ENCODE results near the gene VPS13D.
"Not testable (repeated sequence)": the region's sequence is repeated elsewhere in the genome, so short reads cannot be mapped to it uniquely, and the experiment has no call there.

VPS13D gene

DNA sequence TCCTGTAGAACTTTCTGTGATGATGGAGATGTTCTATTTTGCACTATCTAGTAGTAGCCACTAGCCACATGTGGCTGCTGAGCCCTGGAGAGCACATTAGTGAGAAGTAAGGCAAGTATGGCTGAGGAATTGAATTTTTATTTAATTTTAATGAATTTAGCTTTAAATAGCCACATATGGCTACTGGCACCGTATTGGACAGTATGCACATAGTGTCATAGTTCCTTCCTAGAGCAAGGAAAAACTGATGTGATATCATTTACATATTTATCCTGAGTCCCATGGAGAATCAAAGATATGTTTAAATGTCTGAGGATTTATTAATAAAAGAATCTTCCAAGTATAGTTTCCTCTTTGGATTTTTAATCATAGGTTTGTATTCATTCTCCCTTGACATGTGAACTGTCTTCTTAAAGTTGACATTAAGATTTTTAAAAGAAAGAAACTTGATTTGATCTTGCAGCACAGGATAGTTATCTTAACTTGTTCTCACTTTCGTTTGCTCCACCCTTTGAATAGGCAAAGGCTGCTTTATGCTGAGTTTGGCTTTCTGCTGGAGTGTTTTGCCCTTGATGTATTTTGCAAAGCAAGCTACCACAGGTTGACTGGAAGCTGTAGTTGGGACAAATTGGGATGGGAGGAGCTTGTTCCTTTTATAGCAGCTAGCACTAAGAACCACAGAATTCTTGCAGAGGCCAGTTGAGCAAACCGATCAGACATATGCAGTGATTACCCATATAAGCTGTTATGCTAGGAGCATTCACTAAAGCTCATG lies 129.7 kb downstream of the VPS13D start:
- in situ Hi-C loops (cut with HindIII; ENCODE audit: low sequenced_read_pairs), result no loop called here

DNA sequence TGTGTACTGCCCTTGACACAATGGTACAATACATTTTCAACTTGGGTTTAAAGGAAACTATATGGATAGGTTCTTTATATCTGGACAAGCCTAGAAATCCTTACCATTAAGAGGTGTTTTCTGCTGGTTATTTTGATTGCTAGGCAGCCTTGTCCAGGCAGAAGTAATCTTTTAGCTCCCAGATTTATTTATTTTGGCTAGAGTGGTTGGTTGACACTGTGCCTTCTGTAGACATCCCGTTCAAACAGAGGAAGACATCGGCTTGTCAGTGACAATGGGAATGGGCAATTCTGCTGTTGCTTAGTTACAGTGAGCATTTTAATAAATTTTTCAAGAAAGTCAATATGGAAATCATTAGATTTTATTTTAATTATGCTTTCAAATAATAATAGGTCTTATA lies 138.8 kb downstream of the VPS13D start:
- in situ Hi-C loops (cut with HindIII; ENCODE audit: low sequenced_read_pairs), result no loop called here

DNA sequence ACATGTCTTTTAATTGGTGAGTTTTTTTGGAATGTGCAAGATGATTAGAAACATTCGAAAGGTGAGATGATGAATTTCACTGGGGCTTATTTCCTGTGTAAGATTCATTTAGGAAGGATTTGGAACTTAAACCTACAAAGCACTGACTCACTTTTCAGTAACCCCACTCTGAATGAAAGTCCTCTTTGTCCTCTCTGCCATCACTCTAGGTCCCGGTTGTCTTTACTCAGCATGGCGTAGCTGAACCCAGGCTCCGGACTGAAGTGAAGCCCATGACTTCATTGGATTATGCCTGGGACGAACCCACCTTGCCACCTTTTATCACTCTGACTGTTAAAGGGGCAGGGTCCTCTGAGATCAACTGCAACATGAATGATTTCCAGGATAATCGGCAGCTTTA lies 139.4 kb downstream of the VPS13D start:
- in situ Hi-C loops (cut with HindIII; ENCODE audit: low sequenced_read_pairs), result no loop called here

DNA sequence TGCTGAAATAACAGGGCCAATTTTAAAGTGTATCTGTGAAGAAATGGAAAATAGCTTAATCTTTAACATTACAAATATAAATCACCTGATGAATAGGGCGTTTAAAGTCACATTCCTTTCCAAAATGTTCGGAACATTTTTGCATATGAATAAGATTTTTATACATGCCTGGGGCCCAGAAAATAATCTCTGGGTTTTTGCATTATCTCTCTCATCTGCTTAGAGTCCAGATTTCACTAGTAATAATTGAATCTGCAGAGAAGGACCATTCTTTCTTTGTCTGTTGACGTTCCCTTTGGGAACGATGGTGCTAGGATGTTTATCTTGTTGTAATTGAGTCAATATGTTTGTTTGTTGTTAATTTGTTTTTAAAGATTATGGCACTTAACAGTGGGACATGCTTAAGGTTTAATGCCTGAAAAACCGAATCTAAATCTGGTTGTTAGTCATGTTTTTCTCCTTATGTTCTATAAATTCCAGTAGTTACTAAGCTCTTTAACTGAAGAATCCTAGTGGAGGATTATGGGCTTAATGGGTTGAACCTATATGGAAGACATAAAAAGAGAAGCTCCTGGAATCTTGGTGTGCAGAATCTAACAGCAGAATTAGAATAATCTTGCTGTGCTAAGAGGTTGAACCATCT lies 140.6 kb downstream of the VPS13D start:
- in situ Hi-C loops (cut with HindIII; ENCODE audit: low sequenced_read_pairs), result no loop called here

DNA sequence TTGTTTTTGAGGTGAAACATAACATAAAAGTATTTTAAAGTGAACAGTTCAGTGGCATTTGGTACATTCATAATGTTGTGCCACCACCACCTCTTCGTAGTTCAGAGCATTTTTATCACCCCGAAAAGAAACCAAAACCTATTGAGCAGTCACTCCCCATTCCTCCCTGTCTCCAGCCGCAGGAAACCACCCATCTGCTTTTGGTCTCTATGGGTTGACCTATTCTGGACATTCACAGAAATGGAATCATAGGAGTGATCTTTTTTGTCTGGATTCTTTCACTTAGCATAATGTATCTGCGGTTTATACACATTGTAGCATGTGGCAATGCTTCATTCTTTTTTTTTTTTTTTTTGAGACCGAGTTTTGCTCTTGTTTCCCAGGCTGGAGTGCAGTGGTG lies 141.2 kb downstream of the VPS13D start:
- in situ Hi-C loops (cut with HindIII; ENCODE audit: low sequenced_read_pairs), result no loop called here

DNA sequence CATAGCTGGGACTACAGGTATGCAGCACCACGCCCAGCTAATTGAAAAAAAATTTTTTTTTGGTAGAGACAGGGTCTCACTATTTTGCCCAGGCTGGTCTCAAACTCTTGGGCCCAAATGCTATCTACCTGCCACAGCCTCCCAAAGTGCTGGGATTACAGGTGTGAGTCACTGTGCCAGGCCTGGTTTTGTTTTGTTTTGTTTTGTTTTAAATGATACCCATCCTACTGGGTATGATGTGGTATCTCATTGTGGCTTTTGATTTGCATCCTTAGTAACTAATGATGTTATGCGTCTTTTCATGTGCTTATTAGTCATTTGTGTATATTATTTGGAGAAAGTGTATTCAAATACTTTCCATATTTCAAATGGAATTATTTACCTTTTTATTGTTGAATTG lies 142.3 kb downstream of the VPS13D start:
- in situ Hi-C loops (cut with HindIII; ENCODE audit: low sequenced_read_pairs), result no loop called here

DNA sequence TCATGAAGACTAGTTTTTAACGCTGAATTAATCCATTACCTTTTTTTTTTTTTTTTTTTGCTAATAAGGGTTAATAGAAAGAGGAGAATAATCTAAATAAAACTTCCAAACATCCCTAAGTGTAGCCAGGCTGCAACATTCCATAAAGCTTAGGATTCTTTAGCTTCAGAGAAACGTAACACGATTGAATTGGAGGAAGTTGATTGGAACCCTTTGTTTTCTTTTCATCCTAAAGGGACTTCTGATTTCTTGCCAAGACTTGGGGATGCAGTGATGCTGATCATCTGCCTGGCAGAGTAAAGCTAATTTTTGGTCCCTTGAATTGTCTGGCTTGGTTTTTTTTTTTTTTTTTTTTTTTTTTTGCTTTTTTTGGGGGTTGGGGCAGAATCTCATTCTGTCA lies 142.9 kb downstream of the VPS13D start:
- in situ Hi-C loops (cut with HindIII; ENCODE audit: low sequenced_read_pairs), result no loop called here

DNA sequence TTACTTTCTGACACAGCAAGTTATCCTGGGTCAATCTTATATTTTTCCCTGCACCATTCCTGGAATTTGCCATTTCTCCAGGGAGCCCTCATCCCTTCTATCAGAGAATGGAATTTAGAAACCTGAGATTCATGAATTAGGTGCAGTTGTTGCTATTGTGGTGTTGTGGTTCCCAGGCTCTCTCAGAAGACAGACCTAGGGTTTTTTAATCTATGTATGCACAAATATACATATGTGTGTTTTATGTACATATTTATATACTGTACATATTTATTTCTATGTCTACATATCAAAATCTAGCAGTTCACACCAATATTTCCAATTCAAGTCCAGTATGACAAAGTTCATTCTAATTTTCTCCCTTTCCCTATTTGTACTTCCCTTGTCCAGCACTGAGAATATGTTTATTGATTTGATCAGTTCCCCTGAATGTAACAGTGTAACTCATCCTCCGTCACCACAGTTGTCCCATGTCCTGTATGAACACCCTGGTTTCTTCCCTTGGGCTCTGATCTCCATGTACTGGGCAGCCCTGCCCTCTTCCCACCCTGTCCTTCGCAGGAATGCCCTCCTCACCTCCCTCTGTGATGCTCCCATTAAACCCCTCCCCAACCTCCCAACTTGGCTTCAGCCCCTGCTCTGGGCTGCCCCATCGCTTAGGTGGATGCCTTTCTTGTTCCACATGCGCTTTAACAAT lies 145.5 kb downstream of the VPS13D start:
- in situ Hi-C loops (cut with HindIII; ENCODE audit: low sequenced_read_pairs), result no loop called here

DNA sequence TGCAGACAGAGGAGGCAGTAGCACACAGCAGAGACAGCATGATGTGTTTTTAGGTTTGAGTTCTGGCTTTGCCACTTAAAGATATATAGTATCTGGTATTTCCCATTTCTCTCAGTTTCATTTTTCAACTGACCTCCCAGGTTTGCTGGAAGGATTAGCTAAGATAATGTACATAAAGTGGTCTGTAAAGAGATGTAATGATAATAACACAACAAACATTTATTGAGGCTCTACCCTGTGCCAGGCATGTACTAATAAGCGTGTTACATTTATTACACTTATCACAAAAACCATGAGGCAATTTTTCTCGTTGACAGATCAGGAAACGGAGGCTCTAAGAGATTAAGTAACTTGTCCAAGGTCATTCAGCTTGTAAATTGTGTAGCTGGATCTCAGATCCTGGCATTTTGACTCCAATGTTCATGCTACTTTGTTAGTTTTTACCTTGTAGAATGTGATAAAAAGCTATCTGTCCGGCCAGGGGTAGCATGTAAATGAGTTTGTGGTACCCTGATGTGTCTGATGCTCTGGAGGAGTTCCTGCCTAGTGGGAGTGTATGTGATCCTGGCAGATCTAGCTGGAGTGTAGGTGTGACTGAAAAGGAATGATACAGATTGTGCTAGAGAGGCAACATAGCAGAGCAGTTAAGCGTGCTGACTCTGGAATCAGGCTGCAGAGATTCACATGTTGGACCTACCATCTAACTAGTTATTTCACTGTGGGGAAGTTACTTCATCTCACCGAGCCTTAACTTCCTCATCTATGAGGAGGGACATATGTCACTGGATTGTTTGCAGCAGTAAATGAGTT lies 146.6 kb downstream of the VPS13D start:
- in situ Hi-C loops (cut with HindIII; ENCODE audit: low sequenced_read_pairs), result no loop called here

DNA sequence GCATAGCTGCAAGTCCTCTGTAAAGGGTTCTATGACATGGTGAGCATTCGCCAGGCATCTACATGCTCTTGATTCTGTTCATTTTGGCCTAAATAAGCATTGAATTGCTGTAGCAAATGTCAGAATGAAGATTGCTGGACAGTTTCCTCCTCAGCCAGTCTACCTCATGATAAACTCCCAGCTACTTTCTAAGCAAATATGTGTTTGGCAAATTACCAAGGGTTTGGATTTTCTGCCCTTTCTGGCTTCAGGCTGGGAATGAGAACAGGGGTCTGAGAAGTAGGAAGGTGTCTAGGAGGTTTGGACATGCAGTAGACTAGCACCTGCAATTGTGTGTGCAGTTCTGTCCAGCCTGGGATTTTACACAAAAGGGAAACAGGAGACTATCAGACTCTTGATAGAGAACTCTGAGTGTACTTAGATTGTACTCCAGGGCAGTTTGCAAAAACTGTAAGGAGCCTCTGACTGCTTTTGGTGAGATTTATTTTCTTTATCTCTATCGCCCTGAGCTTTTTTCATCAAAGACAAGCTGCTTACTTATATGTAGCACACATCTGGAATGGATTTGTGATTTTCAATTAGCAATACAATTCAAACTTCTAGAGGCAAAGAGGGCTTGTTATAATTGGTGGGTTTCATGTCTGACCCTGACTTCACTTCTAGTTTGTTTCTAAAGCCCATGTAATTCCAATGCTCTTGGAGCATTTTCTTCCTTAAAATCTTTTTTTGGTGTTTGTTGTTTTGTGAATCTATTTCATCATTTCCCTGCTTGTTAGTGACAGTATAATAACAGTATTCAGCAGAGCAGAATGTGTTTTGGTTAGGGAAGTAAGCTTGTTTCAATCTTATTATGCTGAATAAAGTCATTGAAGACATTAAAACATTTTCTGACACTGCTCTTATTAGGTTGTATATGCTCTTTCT lies 150.8 kb downstream of the VPS13D start:
- in situ Hi-C loops (cut with HindIII; ENCODE audit: low sequenced_read_pairs), result no loop called here

DNA sequence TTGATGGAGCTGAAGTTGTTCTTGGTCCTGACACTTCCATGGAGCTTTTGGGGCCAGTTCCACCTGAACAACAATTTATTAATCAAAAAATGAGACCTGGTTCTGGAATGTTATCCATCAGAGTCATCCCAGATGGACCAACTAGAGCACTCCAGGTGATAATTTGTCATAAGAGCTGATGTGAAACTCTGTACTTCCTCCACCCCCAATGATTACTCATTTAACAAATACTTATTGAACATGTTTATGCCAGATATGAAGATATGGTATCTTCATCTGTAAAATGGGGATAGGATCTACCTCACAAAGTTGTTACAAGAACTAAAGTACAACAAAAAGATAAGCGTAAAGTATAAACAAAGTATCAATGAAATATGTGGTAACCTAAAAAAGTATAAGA lies 153.2 kb downstream of the VPS13D start:
- in situ Hi-C loops (cut with HindIII; ENCODE audit: low sequenced_read_pairs), result no loop called here

DNA sequence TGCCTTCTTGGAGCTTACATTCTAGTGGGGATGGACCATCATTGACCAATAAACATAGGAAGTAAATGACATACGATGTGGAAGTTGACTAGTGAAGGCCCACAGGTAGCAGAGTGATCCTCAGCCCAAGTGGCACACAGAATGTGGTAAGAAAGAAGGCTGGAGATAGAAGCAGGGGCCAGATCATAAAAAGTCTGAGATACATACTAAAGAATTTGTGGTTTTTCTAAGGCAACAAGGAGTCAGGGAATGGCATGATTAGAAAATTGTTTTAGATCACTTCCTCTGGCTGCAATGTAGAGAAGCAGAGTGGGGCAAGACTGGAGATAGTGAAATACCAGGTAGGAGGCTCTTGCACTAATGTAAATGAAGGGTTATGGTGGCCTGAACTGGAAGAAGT lies 154.0 kb downstream of the VPS13D start:
- in situ Hi-C loops (cut with HindIII; ENCODE audit: low sequenced_read_pairs), result no loop called here

DNA sequence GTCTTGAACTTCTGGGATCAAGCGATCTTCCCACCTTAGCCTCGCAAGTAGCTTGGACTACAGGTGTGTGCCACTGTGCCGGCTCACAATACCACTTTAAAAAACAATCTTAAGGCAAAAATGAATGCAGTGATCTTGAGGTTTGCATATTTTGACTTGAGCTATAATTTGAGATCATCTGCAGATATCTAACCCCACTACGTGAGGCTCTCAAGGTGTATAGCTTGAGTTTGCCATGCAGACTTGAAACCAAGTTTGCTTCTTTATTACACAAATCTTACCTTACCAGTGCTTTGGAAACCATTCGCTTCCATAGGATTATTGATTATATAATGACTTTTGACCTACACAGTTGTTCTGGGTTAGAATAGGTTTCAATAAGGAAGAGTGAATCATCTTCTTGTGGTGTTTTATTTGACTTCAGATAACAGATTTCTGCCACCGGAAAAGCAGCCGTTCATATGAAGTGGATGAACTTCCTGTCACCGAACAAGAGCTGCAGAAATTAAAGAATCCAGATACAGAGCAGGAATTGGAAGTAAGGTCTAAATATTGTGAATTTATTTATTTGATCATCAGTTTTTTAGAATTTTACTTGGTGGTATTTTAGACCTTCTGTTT lies 155.1 kb downstream of the VPS13D start:
- in situ Hi-C loops (cut with HindIII; ENCODE audit: low sequenced_read_pairs), result no loop called here

DNA sequence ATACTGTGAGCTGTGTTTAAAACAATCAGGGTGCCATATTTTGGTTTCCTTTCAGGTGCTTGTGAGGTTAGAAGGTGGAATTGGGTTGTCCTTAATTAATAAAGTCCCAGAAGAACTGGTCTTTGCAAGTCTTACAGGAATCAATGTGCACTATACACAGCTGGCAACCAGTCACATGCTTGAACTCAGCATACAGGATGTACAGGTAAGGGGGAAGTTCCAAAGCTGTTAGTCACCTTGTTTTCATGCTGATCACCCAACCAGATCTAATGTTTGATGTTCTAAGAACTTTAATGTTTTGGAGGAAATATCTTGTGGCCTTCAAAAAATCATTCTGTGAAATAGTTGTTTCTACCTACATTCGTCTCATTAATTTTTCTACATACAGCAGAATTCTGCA lies 156.3 kb downstream of the VPS13D start:
- in situ Hi-C loops (cut with HindIII; ENCODE audit: low sequenced_read_pairs), result no loop called here

DNA sequence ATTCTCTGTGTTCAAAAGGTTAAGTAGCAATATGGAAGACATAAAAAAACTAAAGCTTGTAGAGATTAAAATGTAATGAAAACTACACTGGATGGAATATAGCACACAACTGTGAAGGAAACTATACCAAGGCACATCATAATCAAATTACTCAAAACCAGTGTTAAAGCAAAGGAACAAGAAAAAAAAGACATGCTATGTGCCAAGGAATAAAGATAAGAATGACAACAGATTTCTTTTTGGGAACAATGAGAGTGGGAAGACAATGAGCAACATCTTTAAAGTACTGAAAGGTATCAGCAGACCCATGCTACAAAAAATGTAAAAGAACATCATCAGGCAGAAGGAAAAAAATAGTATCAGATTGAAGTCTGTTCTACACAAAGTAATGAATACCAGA lies 157.8 kb downstream of the VPS13D start:
- in situ Hi-C loops (cut with HindIII; ENCODE audit: low sequenced_read_pairs), result no loop called here

DNA sequence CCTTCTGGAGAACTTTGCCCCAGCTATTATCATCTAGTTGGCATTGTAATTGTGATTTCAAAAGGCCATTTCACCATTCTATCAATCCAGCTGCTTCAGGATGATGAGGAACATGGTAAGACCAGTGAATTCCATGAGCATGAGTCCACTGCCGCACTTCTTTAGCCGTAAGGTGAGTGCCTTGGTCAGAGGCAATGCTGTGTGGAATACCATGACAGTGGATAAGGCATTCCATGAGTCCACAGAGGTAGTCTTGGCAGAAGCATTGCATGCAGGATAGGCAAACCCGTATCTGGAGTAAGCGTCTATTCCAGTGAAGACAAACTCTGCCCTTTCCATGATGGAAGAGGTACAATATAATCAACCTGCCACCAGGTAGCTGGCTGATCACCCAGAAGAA lies 160.5 kb downstream of the VPS13D start:
- in situ Hi-C loops (cut with HindIII; ENCODE audit: low sequenced_read_pairs), result not testable (repeated sequence)

DNA sequence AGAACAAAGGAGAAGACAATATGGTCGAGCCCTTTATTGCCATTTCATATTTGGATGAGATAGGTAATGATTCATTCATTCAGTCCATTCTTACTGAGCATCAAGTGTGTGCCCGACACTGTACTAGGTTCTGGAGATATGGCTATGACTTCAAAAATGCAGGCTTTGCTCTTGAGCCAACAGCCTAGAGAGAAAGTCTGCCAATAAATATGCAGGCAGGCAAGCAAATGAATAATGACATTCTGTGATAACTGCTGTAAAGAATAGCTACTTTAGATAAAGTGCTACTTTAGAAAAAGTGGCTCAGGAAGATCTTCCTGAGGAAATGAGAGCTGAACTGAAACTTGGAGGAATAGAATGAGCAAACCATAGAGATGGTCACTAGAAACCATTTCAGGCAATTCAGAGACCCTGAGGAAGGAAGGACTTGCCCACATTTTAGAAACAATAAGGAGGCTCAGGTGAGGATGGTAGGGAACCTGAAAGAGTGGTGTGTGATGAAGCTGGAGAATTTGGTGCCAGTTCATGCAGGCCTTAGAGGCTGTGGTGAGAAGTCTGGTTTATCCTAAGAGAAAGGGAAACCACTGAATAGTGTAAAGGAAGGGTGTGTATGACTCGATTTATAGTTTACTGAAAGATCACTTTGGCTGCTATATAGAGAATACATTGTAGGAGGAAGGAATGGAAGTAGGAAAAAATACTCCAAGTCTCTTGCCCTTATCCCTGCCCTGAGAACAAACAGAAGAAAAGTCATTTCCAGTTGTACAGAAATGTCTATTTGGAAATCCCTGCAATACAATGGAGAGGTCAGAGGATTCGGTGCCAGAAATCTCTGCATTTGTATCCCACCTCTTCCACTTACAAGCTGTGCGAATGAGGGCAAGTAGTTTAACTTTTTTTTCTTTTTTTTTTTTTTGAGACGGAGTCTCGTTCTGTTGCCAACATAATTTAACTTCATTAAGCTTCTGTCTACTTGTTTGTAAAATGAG lies 167.9 kb downstream of the VPS13D start:
- in situ Hi-C loops (cut with HindIII; ENCODE audit: low sequenced_read_pairs), result no loop called here

DNA sequence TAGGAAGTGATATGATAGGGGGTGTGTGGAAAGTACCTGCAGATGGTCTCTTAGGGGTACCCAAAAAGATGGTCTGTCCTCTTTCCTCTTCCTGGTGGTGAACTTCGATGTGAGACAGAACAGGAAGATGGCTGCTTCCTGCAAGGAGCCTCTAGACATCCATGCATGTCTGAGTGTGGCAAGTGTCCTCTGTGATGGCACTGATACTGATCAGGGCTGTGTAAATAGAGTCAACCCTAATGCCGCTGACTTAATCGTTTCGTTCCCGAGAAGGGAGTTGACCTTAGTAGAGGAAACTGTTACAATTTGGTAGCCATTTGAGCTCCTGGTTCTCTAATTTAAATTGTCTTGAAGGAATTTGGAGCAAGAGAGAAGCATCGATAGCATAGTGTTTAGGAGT lies 168.6 kb downstream of the VPS13D start:
- in situ Hi-C loops (cut with HindIII; ENCODE audit: low sequenced_read_pairs), result no loop called here

All from DLD1 (cell line).